ENCODE results near the gene CLIC4.

- TF ChIP-seq POLR2A (IDR thresholded peaks at IDR 0.05) (no peak), CTCF (IDR thresholded peaks at IDR 0.05) (no peak)
Observed at GRCh38 chr1:24715658-24716057, 29.6 kb upstream of the CLIC4 start.

Data from Peyer's patch (tissue), 4 donors.